Fibroblast of skin of abdomen (primary cell): ENCODE results near the gene TMED9.
A peak's percentile ranks its signal among the peaks of the same experiment; 100 is the strongest.
"Not testable (repeated sequence)": the region's sequence is repeated elsewhere in the genome, so short reads cannot be mapped to it uniquely, and the experiment has no call there.

ENCODE experiments used
- DNase-seq: peaks from one replicate; pipeline ENCODE4 v3.0.0-alpha.2; 2013

TMED9 gene

DNA sequence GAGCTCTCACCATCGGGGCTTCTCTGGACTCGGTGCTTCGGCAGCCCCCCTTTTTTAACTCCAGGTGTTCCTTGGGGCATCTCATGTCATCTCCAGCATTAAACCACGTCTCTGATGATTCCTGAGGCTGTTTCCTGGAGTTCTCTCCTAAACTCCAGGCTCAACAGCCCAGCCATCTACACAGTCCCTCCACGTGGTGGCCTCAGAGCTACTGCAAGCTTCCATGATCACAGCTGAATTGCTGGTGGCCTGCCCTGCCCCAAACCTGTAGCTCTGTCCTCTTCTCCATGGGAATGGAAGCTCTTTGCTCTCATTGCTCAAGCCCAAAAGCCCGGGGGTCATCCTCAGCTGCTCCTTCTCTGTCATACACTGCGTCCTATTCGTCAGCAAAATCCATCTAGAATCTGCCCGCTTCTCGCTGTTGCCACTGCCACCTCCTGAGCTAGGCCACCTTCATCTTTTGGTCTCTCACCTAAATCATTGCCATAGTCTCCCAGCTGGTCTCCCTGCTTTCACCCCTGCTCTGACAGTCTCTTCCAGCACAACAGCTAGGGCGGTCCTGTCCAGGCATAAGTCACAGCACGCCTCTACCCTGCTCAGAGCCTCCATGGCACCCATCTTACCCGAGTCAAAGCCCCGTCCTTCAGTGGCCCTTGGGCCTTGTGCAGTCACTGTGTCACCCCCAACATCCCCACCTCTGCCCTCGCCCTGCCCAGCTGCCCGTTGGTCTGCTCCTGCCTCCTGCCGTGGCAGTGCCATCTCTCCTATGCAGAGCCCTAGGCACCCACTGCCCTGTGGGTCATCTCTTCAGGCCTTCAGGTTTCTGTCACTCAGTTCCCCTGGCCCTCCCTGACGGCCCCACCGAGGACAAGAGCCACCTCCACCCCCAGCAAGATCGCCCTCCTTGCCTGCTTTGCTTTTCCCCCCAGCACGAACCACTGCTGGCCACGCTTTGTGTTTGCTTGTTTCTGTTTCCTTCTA is 14.4 kb downstream of the TMED9 start:
- DNase-seq: no peak

DNA sequence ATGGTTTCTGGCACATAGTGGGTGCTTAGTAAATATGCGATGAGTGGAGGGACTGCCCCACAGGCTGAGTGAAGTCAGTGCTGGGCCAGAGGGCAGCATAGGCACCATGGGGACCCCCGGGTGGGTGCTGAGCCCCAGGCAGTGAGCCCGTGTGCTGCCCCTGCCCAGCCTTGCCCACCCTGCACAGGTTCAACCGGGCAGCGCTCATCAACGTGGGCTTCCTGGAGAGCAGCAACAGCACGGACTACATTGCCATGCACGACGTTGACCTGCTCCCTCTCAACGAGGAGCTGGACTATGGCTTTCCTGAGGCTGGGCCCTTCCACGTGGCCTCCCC is 15.1 kb downstream of the TMED9 start:
- DNase-seq: no peak

DNA sequence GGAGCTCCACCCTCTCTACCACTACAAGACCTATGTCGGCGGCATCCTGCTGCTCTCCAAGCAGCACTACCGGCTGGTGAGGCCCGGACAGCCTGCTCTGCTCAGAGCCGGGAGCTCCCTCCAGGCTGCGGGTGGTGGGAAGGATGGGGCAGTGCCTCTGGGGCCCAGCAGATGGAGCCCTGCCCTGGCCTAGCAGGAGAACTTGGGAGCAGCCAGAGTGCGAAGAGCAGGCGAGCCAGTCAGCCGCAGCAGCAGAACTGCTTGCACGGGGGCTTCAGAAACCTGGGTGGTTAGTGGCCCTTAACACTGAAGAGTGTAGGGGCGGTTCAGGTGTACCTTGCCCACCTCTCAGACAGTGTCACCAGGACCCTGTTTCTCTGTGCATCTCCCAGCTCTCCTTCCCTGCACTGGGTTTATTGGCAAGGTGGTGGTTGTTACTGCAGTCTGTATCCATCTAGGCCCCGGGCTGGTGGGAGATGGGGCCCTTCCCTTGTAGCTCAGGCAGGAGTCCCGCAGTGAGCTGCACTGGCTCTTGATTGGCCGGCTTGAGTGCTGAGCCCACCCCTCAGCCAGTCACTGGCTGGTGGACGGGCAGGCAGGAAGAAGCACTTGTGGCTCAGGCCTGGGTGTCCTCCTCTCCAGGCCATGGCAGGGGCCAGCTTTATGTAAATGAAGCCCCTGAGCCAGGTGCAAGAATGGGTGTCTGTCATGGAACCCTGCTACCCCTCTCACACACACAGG is 15.6 kb downstream of the TMED9 start:
- DNase-seq: peak; percentile 76

DNA sequence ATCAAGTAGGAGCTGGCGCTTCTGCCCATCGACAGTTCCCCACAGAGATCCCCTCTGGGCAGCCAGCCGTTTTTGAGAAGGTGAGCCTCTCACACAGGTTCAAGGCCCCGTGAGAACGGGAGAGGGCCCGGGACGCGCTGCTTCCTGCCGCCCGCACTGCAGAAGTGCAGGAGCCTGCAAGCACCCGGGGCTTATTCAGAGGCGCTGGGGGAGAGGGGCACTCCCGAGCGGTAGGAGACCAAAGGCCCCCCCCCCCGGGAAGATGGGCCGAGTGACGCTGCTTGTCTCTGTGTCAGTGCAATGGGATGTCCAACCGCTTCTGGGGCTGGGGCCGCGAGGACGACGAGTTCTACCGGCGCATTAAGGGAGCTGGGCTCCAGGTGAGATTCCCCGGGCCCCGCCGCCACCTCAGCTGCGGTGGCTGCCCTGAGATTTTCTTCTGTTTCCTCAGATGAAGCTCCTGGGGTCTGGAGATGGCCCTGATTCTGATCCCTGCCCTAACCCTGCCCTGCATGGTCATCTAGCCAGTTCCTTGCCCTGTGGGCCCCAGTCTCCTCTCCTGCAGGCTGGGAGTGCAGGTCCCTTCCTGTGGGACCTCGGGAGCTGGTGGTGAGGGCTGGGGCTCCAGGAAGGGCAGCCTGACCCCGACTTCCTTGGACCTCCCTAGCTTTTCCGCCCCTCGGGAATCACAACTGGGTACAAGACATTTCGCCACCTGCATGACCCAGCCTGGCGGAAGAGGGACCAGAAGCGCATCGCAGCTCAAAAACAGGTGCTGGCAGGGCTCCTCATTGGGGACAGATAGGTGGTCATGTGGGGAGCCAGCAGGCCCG is 16.5 kb downstream of the TMED9 start:
- DNase-seq: no peak

DNA sequence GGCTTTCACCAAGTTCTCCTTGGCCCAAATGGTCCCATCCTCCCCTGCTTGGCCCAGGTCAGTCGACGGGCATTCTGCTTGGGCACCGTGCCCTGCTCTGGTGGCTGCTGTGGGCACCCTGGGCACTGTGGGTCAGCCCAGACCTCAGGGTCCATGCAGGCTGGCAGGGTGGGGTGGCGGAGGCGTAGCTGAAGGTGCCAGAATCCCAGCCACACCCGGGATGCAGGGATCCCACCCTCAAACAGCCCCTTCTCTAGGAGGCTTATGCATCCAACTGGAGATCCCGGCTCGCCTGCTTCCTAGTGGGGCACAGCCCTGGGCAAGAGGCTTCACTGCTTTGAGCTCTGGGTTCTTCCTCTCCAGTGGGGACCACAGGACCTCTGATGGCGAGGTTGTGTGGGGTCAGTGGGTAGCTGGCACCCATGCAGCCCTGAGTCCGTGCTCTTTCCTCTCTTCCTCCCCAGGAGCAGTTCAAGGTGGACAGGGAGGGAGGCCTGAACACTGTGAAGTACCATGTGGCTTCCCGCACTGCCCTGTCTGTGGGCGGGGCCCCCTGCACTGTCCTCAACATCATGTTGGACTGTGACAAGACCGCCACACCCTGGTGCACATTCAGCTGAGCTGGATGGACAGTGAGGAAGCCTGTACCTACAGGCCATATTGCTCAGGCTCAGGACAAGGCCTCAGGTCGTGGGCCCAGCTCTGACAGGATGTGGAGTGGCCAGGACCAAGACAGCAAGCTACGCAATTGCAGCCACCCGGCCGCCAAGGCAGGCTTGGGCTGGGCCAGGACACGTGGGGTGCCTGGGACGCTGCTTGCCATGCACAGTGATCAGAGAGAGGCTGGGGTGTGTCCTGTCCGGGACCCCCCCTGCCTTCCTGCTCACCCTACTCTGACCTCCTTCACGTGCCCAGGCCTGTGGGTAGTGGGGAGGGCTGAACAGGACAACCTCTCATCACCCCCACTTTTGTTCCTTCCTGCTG is 17.4 kb downstream of the TMED9 start:
- DNase-seq: no peak

DNA sequence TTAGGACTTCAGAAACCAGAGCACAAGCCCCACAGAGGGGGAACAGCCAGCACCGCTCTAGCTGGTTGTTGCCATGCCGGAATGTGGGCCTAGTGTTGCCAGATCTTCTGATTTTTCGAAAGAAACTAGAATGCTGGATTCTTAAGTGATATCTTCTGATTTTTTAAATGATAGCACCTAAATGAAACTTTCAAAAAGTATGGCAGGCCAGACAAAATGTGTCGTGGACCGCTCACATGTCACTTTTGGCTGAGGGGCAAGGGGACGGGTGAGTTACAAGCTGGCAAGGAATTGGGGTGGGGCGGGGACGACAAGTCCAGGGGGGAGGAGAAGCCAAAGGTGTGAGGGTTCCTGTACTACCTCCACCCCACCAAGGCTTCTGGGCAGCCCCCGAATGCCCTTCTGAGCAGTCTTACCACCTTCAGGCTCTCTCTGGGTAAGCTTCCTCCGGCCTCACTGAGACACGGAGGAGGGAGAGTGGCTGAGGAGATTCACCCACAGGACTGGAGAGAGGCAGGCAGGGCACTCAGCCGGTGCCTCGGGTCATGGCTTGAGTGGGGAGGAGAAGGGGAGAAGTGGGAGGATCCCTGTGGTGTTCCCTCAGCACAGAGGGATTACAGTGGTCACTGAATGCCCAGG is 18.2 kb downstream of the TMED9 start:
- no peak for DNase-seq

DNA sequence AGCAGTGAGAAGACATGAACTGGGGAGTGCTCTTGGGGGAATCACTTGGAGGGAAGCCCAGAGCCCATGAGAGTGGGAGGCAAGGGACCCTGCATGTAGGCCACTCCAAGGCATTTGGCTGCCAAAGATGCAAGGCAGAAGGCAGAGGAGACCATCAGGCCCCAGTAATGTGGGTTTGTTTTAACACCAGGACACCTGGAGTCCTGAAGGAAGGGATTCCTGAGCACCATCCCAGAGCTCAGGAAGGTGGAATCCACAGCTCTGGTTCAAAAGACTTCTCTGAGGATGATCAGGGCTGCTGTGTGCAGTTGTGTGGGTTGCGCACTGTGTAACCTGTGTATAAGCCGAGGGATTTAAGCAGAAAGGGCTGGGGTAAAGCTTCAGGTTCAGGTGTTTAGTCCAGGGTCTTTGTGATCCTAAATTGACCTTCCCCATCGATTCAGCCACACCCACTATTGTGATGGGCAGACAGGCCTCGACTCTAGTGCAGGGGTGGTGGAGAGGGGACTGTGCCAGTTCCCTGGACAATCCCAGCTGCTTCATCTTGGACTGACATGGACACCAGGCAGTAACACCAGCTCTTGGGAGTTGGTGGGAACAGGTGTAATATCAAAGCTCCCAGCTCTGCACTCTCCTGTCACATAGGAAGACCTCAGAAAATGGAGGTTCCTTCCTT is 18.9 kb downstream of the TMED9 start:
- no peak for DNase-seq

DNA sequence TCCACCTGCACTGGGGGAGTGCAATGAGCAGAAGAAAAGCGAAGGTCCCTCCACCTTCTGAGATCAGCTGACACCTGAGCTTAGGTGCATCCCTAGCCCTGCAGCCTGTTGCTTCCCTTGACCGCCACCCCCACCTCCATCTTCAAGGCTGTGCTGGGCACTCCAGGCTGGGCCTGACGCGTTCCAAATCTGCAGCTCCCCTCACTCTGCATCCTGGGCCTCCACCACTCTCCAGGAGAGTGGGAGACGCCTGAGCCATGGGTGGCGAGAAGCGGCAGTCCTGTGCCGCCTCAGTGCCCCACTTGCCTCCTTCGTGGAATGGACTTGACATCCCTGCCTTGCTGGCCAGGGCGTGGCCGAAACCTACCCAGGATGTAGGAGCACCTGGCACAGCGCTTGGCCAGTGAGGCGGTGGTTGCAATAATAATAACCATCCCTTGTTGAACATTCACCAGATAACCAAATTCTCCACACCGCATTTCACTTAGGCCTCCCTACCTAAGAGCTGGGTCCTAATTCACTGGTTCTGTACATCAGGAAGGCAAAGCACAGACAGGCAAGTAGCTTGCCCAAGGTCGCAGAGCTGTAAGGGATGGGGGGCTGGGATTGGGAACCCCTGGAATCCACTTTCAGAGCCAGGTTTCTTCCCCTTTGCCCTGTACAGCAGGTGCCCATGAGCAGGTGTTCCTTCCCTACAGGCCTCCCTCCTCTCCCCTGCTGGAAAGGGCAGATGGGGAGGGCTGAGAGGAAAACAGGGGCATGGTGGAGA is 19.6 kb downstream of the TMED9 start:
- no peak for DNase-seq

DNA sequence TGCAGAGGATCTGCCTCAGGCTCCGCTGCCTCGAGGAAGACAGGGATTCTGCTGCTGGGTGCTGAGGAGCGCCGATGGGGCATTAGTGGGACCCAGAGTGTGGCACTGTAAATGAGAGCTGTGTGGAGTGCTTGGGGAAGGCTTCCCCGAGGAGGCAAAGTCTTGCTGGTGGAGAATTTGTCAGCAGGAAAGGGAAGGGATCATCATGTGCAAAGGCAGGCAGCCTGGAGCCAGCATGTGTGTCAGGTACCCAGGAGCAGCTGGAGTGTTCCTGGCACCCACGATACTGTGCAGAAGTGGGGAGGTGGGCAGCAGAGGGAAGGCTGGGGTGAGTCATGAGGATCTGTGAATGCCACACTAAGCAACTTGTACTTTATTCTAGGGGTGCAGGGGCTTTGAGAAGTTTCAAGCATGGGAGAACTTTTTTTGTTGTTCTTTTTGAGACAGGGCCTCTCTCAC is 20.2 kb downstream of the TMED9 start:
- DNase-seq: no peak

DNA sequence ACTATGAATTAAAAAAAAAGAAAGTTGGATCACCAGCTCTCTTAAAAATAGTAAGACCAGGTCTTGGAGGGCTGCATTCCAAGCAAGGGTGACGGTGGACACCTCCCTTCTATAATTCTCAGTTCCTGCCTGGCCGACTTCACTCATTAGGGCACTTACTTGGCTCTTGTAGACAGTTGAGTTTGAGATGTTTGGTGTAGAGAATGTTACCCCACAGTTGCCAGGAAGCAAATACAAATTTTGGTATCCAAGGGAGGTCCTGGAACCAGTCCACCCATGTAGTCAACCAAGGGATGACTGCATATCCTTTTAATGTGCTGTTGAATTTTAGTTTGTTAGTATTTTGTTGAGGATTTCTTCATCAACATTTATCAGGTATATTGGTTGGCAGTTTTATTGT is 28.6 kb downstream of the TMED9 start:
- no peak for DNase-seq

DNA sequence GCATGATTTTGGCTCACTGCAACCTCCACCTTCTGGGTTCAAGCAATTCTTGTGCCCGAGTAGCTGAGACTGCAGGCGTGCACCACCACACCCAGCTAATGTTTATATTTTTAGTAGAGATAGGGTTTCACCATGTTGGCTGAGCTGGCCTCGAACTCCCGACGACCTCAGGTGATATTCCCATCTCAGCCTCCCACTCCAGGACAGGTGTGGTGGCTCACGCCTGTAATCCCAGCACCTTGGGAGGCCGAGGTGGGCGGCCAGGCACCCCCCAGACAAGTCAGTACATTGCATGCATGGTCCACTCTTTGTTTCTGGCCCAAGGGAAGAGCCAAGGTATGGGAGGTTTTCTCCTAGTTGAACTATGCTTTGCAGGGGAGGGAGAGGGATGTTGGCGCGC is 32.2 kb downstream of the TMED9 start:
- DNase-seq: not testable (repeated sequence)

DNA sequence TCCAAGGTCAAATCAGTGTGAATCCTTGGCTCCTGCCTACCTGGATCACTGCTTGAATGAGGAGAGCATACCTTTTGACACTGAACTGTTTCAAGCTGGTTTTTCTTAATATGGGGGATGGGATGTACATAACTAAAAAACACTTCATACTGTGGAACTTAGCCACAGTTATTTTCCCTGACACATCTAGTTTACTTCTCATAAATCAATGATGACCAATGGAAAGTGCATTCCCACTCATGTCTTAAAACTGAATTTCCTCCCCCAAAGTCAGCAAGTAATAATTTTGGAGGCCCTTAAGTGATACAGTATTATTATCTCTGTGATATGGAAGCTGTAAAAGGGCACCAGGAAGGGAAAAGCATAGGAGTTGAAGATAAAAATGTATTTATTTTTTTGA is 38.2 kb downstream of the TMED9 start:
- DNase-seq: peak; percentile 27

DNA sequence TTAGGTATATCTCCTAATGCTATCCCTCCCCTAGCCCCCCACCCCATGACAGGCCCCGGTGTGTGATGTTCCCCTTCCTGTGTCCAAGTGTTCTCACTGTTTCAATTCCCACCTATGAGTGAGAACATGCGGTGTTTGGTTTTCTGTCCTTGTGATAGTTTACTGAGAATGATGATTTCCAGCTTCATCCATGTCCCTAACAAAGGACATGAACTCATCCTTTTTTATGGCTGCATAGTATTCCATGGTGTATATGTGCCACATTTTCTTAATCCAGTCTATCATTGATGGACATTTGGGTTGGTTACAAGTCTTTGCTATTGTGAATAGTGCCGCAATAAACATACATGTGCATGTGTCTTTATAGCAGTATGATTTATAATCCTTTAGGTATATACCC is 42.9 kb downstream of the TMED9 start:
- not testable (repeated sequence) for DNase-seq

DNA sequence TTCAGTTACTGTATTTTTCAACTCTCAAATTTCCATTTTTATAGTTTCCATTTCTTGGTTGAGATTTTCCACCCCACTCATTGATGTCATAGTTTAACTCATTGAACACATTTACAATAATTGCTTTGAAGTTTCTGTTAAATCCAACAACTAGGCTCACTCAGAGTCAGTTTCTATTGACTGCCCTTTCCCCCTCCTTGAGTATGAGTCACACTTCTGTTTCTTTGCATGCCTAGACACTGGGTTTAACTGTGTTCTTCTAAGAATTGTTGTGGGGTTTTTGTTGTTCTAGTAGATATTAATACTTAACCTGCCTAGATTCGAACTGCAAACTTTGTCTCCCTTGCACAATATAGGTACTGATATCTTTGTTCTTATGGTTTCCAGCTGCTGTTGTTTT is 53.5 kb downstream of the TMED9 start:
- not testable (repeated sequence) for DNase-seq
